ENCODE measurements around the gene CCDC33. TPM values are rescaled to one million over a fixed set of nuclear protein-coding genes. Genes with fewer than 3 reads are reported as not detected.

The CCDC33 gene
- polyA plus RNA-seq, 1 of the 3 experiments (the other 2 are of a cell fraction), result 4.0 TPM

GRCh38 chr15:74333662-74334061 is 97.5 kb downstream of the CCDC33 start (continued):
- TF ChIP-seq, protein P1, sequence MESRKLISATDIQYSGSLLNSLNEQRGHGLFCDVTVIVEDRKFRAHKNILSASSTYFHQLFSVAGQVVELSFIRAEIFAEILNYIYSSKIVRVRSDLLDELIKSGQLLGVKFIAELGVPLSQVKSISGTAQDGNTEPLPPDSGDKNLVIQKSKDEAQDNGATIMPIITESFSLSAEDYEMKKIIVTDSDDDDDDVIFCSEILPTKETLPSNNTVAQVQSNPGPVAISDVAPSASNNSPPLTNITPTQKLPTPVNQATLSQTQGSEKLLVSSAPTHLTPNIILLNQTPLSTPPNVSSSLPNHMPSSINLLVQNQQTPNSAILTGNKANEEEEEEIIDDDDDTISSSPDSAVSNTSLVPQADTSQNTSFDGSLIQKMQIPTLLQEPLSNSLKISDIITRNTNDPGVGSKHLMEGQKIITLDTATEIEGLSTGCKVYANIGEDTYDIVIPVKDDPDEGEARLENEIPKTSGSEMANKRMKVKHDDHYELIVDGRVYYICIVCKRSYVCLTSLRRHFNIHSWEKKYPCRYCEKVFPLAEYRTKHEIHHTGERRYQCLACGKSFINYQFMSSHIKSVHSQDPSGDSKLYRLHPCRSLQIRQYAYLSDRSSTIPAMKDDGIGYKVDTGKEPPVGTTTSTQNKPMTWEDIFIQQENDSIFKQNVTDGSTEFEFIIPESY (IDR thresholded peaks at IDR 0.05; ENCODE audit: borderline replicate concordance, low read depth), result no peak
- TF ChIP-seq FOSL2 (IDR thresholded peaks at IDR 0.05; ENCODE audit: borderline replicate concordance, low read depth) (no peak), POLR2AphosphoS5 (IDR thresholded peaks at IDR 0.05; ENCODE audit: low read depth, low read length) (no peak), GATA2 (CRISPR knock-in tag; IDR thresholded peaks at IDR 0.05) (no peak)
- TF ChIP-seq, protein P2, sequence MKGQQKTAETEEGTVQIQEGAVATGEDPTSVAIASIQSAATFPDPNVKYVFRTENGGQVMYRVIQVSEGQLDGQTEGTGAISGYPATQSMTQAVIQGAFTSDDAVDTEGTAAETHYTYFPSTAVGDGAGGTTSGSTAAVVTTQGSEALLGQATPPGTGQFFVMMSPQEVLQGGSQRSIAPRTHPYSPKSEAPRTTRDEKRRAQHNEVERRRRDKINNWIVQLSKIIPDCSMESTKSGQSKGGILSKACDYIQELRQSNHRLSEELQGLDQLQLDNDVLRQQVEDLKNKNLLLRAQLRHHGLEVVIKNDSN (IDR thresholded peaks at IDR 0.05; ENCODE audit: borderline replicate concordance, low read depth), result no peak

GRCh38 chr15:74334127-74334526 is 98.0 kb downstream of the CCDC33 start:
- Histone ChIP-seq H3K27me3 (ENCODE audit: insufficient read depth) (no peaks in the 10 kb centered on the region), H3K9me3 (no peaks in the 10 kb centered on the region), H3K9ac (no peak overlapping the region), H3K27ac (ENCODE audit: low read depth in 2 of 2, low read length in 1 of 2) (no peak overlapping the region), H3K4me1 (ENCODE audit: control insufficient read depth in 1 of 2, insufficient read depth in 2 of 2, low read depth in 1 of 2, low read length in 1 of 2) (no peaks in the 10 kb centered on the region), H3K36me3 (replicated peaks in 1 of 2; ENCODE audit: control insufficient read depth in 1 of 2, insufficient read depth in 2 of 2, low read length in 1 of 2) (no peaks in the 10 kb centered on the region), H2AFZ (ENCODE audit: low read depth) (no peak overlapping the region), H3K79me2 (ENCODE audit: insufficient read depth) (no peaks in the 10 kb centered on the region), H3F3A (replicated peaks; ENCODE audit: insufficient read depth) (no peaks in the 10 kb centered on the region), H3K4me2 (no peak overlapping the region), H4K20me1 (ENCODE audit: insufficient read depth) (no peaks in the 10 kb centered on the region), H3K4me3 (ENCODE audit: low read depth in 2 of 2, low read length in 1 of 2) (no peak overlapping the region), H3K9me2 (no peaks in the 10 kb centered on the region)
- WGBS (ENCODE audit: low lambda C conversion rate), result 50% methylated on average over 1 of the region's 1 CpG
- ChIA-PET POLR2A (no interaction called here), CTCF (interaction anchor here (1.0 to 18.6 kb wide), 6 partner anchors 12 to 284 kb away, joined by 3 to 339 read pairs (median 4); no protein-coding TSS in a partner anchor)
- TF ChIP-seq EZH2phosphoT487 (IDR thresholded peaks at IDR 0.05; ENCODE audit: borderline replicate concordance, low read depth) (no peak), TEAD4 (IDR thresholded peaks at IDR 0.05; ENCODE audit: borderline replicate concordance, insufficient read depth) (no peak)
- no peak for DNase-seq

DNA sequence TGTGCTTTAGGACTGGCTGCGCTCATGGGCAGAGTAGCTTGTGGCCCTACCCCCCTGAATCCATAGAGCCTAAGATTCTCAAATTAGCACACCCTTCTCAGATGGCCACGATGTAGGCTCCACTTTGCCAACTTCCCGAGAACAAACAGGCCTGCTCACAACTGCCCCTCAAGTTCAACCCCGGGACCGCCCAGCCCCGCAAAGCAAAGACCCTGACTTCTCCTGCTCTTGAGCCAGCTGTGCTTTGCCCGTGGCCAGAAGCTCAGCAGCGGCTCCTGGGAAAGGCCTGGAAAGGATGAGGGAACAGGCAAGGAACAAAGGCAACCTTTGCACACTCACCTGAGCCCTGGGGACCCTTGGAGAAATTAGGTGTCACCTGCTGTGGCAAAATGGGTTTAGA is 99.3 kb downstream of the CCDC33 start:
- Histone ChIP-seq H3K9me2 (no peaks in the 10 kb centered on the region), H3K9ac (no peak overlapping the region), H3K27ac (ENCODE audit: low read depth in 2 of 2, low read length in 1 of 2) (no peak overlapping the region), H3K79me2 (ENCODE audit: insufficient read depth) (no peaks in the 10 kb centered on the region), H2AFZ (ENCODE audit: low read depth) (no peak overlapping the region), H3K4me1 (ENCODE audit: control insufficient read depth in 1 of 2, insufficient read depth in 2 of 2, low read depth in 1 of 2, low read length in 1 of 2) (peaks cover 0 to 3% of the 10 kb centered on the region in 2 experiments; a peak in 1 of 4 replicates), H3K27me3 (ENCODE audit: insufficient read depth) (no peaks in the 10 kb centered on the region), H4K20me1 (ENCODE audit: insufficient read depth) (no peaks in the 10 kb centered on the region), H3K36me3 (replicated peaks in 1 of 2; ENCODE audit: control insufficient read depth in 1 of 2, insufficient read depth in 2 of 2, low read length in 1 of 2) (no peaks in the 10 kb centered on the region), H3K4me3 (ENCODE audit: low read depth in 2 of 2, low read length in 1 of 2) (no peak overlapping the region), H3F3A (replicated peaks; ENCODE audit: insufficient read depth) (no peaks in the 10 kb centered on the region), H3K9me3 (no peaks in the 10 kb centered on the region), H3K4me2 (no peak overlapping the region)
- CTCF ChIA-PET, result interaction anchor here (0.9 to 18.6 kb wide), 8 partner anchors 12 to 285 kb away, joined by 3 to 339 read pairs (median 4); no protein-coding TSS in a partner anchor
- 87% methylated on average over 8 of the region's 8 CpGs for WGBS (ENCODE audit: low lambda C conversion rate)
- no peak for DNase-seq
- POLR2A ChIA-PET, result no interaction called here
- no peak for TF ChIP-seq FOSL2 (IDR thresholded peaks at IDR 0.05; ENCODE audit: borderline replicate concordance, low read depth)
- TF ChIP-seq, protein P1 (IDR thresholded peaks at IDR 0.05; ENCODE audit: borderline replicate concordance, low read depth), result no peak
- TF ChIP-seq EZH2phosphoT487 (IDR thresholded peaks at IDR 0.05; ENCODE audit: borderline replicate concordance, low read depth), result no peak
- no peak for TF ChIP-seq EP300 (IDR thresholded peaks at IDR 0.05; ENCODE audit: borderline replicate concordance in 1 of 2, low read depth in 1 of 2, low read length in 1 of 2)
